HEK293T (cell line): ENCODE data around the gene FAM209B.
"Not testable (repeated sequence)": the region's sequence is repeated elsewhere in the genome, so short reads cannot be mapped to it uniquely, and the experiment has no call there.

Source experiments
- CTCF ChIA-PET: fragments of 350-600 bp; formaldehyde crosslinking; extraction: SDS; loops from one replicate; lab custom pipeline; 2021; ENCODE audit warnings: antibody characterized with exemption, inconsistent platforms; lab: Yijun Ruan, JAX
- POLR2A ChIA-PET: fragments of 350-600 bp; formaldehyde crosslinking; extraction: SDS; loops from one replicate; lab custom pipeline; 2020; ENCODE audit warnings: antibody characterized with exemption, inconsistent platforms; lab: Yijun Ruan, JAX
- DNase-seq: peaks from one replicate; pipeline ENCODE4 v3.0.0; 2012; ENCODE audit warnings: mixed read lengths; ENCODE audit errors: extremely low spot score
- ARNT ChIP-seq: fragments of 450-650 bp; IDR thresholded peaks from 2 replicates; pipeline ENCODE4 v1.6.1; 2017; ENCODE audit warnings: mild to moderate bottlenecking
- BHLHE40 ChIP-seq: fragments of 450-650 bp; IDR thresholded peaks from 2 replicates; pipeline ENCODE4 v1.6.1; 2016; ENCODE audit warnings: mild to moderate bottlenecking, moderate library complexity, borderline replicate concordance
- CTBP1 ChIP-seq: fragments of 450-650 bp; IDR thresholded peaks from 2 replicates; pipeline ENCODE4 v1.6.1; 2016; ENCODE audit warnings: borderline replicate concordance
- ELF4 ChIP-seq: fragments of 450-650 bp; IDR thresholded peaks from 2 replicates; pipeline ENCODE4 v1.6.1; 2017; ENCODE audit warnings: antibody characterized with exemption
- FOXA1 ChIP-seq: fragments of 450-650 bp; IDR thresholded peaks from 2 replicates; pipeline ENCODE4 v1.6.1; 2016; ENCODE audit warnings: mild to moderate bottlenecking
- FOXK2 ChIP-seq: fragments of 450-650 bp; IDR thresholded peaks from 2 replicates; pipeline ENCODE4 v1.6.1; 2016; ENCODE audit warnings: mild to moderate bottlenecking
- FOXM1 ChIP-seq: fragments of 450-650 bp; IDR thresholded peaks from 2 replicates; pipeline ENCODE4 v1.6.1; 2017; ENCODE audit warnings: mild to moderate bottlenecking, borderline replicate concordance
- HDGF ChIP-seq: fragments of 450-650 bp; IDR thresholded peaks from 2 replicates; pipeline ENCODE4 v1.6.1; 2017; ENCODE audit warnings: antibody characterized with exemption, borderline replicate concordance
- L3MBTL2 ChIP-seq: fragments of 450-650 bp; conservative IDR thresholded peaks from 2 replicates; pipeline ENCODE4 v1.6.1; 2016; ENCODE audit warnings: mild to moderate bottlenecking
- LEF1 ChIP-seq: fragments of 450-650 bp; IDR thresholded peaks from 2 replicates; pipeline ENCODE4 v1.6.1; 2017; ENCODE audit warnings: mild to moderate bottlenecking, borderline replicate concordance
- NFRKB ChIP-seq: fragments of 450-650 bp; IDR thresholded peaks from 2 replicates; pipeline ENCODE4 v1.6.1; 2016; ENCODE audit warnings: mild to moderate bottlenecking, moderate library complexity
- PKNOX1 ChIP-seq: fragments of 450-650 bp; IDR thresholded peaks from 2 replicates; pipeline ENCODE4 v1.6.1; 2016
- SP1 ChIP-seq: fragments of 450-650 bp; IDR thresholded peaks from 2 replicates; pipeline ENCODE4 v1.6.1; 2017
- SUZ12 ChIP-seq: fragments of 450-650 bp; IDR thresholded peaks from 2 replicates; pipeline ENCODE4 v1.6.1; 2016; ENCODE audit warnings: mild to moderate bottlenecking
- TARDBP ChIP-seq: fragments of 450-650 bp; IDR thresholded peaks from 2 replicates; pipeline ENCODE4 v1.6.1; 2016
- ZNF384 ChIP-seq: fragments of 450-650 bp; IDR thresholded peaks from 2 replicates; pipeline ENCODE4 v1.6.1; 2016

FAM209B gene

GRCh38 chr20:56540415-56540814 lies 7.4 kb downstream of the FAM209B start:
- CTCF ChIA-PET = interaction anchor here (0.6 to 1.7 kb wide), 2 partner anchors 10 to 129 kb away, joined by 3 read pairs; no protein-coding TSS in a partner anchor
- no peak for DNase-seq
- POLR2A ChIA-PET = interaction anchor here (0.6 kb wide), 1 partner anchor 64 kb away, joined by 3 read pairs; no protein-coding TSS in a partner anchor
- TF ChIP-seq FOXA1 (no peak), ELF4 (no peak)

GRCh38 chr20:56542489-56543030 lies 9.5 kb downstream of the FAM209B start:
- POLR2A ChIA-PET = no interaction called here
- no peak for TF ChIP-seq FOXM1
- TF ChIP-seq TARDBP = no peak
- TF ChIP-seq HDGF = no peak
- CTCF ChIA-PET = no interaction called here
- DNase-seq = no peak

GRCh38 chr20:56551571-56551970 lies 18.5 kb downstream of the FAM209B start:
- ChIA-PET CTCF (interaction anchor here (0.6 to 2.4 kb wide), 8 partner anchors 17 to 1696 kb away, joined by 3 to 11 read pairs (median 4); no protein-coding TSS in a partner anchor), POLR2A (no interaction called here)
- TF ChIP-seq FOXK2 (no peak), LEF1 (no peak), SUZ12 (no peak), ZNF384 (no peak), TARDBP (no peak), FOXM1 (no peak), PKNOX1 (no peak), BHLHE40 (no peak), FOXA1 (no peak), SP1 (no peak), ELF4 (no peak), ARNT (no peak), NFRKB (no peak), L3MBTL2 (no peak), CTBP1 (no peak), HDGF (no peak)
- DNase-seq = no peak

GRCh38 chr20:56552911-56553629 lies 20.0 kb downstream of the FAM209B start:
- CTCF ChIA-PET = no interaction called here
- POLR2A ChIA-PET = no interaction called here
- no peak for DNase-seq
- TF ChIP-seq HDGF = no peak
- TF ChIP-seq FOXA1 = no peak
- no peak for TF ChIP-seq NFRKB
- TF ChIP-seq SUZ12 = no peak
- no peak for TF ChIP-seq FOXK2
- TF ChIP-seq ARNT = no peak
- no peak for TF ChIP-seq SP1
- no peak for TF ChIP-seq L3MBTL2
- TF ChIP-seq BHLHE40 = no peak
- TF ChIP-seq PKNOX1 = no peak
- no peak for TF ChIP-seq CTBP1
- no peak for TF ChIP-seq ELF4
- TF ChIP-seq FOXM1 = no peak
- TF ChIP-seq ZNF384 = no peak
- TF ChIP-seq LEF1 = no peak
- no peak for TF ChIP-seq TARDBP

GRCh38 chr20:56554869-56555268 lies 21.8 kb downstream of the FAM209B start:
- POLR2A ChIA-PET = no interaction called here
- CTCF ChIA-PET = interaction anchor here (0.7 kb wide), 1 partner anchor 160 kb away, joined by 4 read pairs; no protein-coding TSS in a partner anchor
- peak; percentile 30 for DNase-seq
- TF ChIP-seq LEF1 (no peak), FOXM1 (no peak), NFRKB (no peak), ARNT (no peak), TARDBP (no peak), CTBP1 (no peak), HDGF (no peak), L3MBTL2 (no peak), FOXA1 (no peak), SUZ12 (no peak), ELF4 (no peak), SP1 (no peak), BHLHE40 (no peak), ZNF384 (no peak), FOXK2 (no peak), PKNOX1 (no peak)

GRCh38 chr20:56558968-56559367 lies 25.9 kb downstream of the FAM209B start:
- ChIA-PET CTCF (no interaction called here), POLR2A (no interaction called here)
- no peak for TF ChIP-seq LEF1
- TF ChIP-seq SUZ12 = no peak
- TF ChIP-seq ELF4 = no peak
- TF ChIP-seq CTBP1 = no peak
- TF ChIP-seq ZNF384 = no peak
- TF ChIP-seq NFRKB = no peak
- no peak for TF ChIP-seq HDGF
- no peak for TF ChIP-seq TARDBP
- no peak for DNase-seq

- DNase-seq, CTCF ChIA-PET, POLR2A ChIA-PET: not testable (repeated sequence)
Observed at GRCh38 chr20:56564526-56564925, 31.5 kb downstream of the FAM209B start.
